Endodermal cell (in vitro differentiated cells): ENCODE measurements around the gene DYRK2. TPM values are rescaled to one million over a fixed set of nuclear protein-coding genes. Genes with fewer than 3 reads are reported as not detected.

Experiments
- DNase-seq: peaks from one replicate; pipeline ENCODE4 v3.0.0-alpha.2; 2017
- H3K27ac ChIP-seq: 2 replicates; pipeline ENCODE4 v1.5.1; 2013; ENCODE audit warnings: mild to moderate bottlenecking, low read depth, low read length, moderate library complexity
- H3K27me3 ChIP-seq: 2 replicates; pipeline ENCODE4 v1.6.1; 2013; ENCODE audit warnings: mild to moderate bottlenecking, low read length, moderate library complexity; ENCODE audit not compliant: insufficient read depth, control insufficient read depth, poor library complexity, severe bottlenecking
- H3K36me3 ChIP-seq: 2 replicates; pipeline ENCODE4 v1.7.0; 2013; ENCODE audit warnings: mild to moderate bottlenecking, low read length, moderate library complexity; ENCODE audit not compliant: control insufficient read depth, insufficient read depth
- H3K4me1 ChIP-seq: one replicate; pipeline ENCODE4 v1.7.0; 2013; ENCODE audit warnings: low read length; ENCODE audit not compliant: control insufficient read depth, insufficient read depth
- H3K4me3 ChIP-seq: 2 replicates; pipeline ENCODE4 v1.5.1; 2013; ENCODE audit warnings: mild to moderate bottlenecking, low read length, moderate library complexity
- H3K9ac ChIP-seq: 2 replicates; pipeline ENCODE4 v1.6.1; 2013; ENCODE audit warnings: mild to moderate bottlenecking, low read length, moderate library complexity; ENCODE audit not compliant: poor library complexity, severe bottlenecking; ENCODE audit errors: extremely low read depth
- H3K9me3 ChIP-seq: 2 replicates; pipeline ENCODE4 v1.6.1; 2013; ENCODE audit warnings: mild to moderate bottlenecking, low read length, moderate library complexity; ENCODE audit not compliant: control insufficient read depth
- H3K27ac Mint-ChIP-seq: 2 replicates; pipeline ENCODE4 v1.8.0; 2020; ENCODE audit warnings: mixed read lengths
- H3K27me3 Mint-ChIP-seq: 2 replicates; pipeline ENCODE4 v1.8.0; 2021; ENCODE audit warnings: mild to moderate bottlenecking, mixed read lengths; ENCODE audit not compliant: insufficient read depth
- H3K36me3 Mint-ChIP-seq: 2 replicates; pipeline ENCODE4 v1.8.0; 2020; ENCODE audit warnings: low read depth, mixed read lengths
- H3K4me1 Mint-ChIP-seq: 2 replicates; pipeline ENCODE4 v1.8.0; 2020; ENCODE audit warnings: mixed read lengths
- H3K4me3 Mint-ChIP-seq: 2 replicates; pipeline ENCODE4 v1.8.0; 2020; ENCODE audit warnings: mild to moderate bottlenecking, moderate library complexity, mixed read lengths
- H3K9me3 Mint-ChIP-seq: 2 replicates; pipeline ENCODE4 v1.8.0; 2020; ENCODE audit warnings: mild to moderate bottlenecking, mixed read lengths
- WGBS, 2 experiments: methylation state at CpG; one replicate each; pipeline versions ENCODE4 v1.1.5 to v1.1.7; 2013; ENCODE audit warnings: missing lambda C conversion rate in 2 of 2, mixed read lengths in 1 of 2; ENCODE audit not compliant: insufficient coverage in 1 of 2, insufficient read length in 1 of 2; 5-methylcytosine and 5-hydroxymethylcytosine counted together
- total RNA-seq, 2 donors: library from RNA; stranded (reverse); fragmentation: NEBNext Ultra II Directional in 1 of 2; extraction: Animal tissue kit (Norgen Biotek cat#: 25700) in 1 of 2; gene quantifications; 2 replicates in 1 of 2; 3 replicates in 1 of 2; pipeline ENCODE4 v1.2.1, GENCODE V29; 2021
- TF ChIP-seq, protein P1 (sequence below): fragments of 200-600 bp; sonication (generic); conservative IDR thresholded peaks from 2 replicates; pipeline ENCODE4 v1.5.0; 2021; ENCODE audit warnings: antibody characterized with exemption, mild to moderate bottlenecking

Gene DYRK2
- total RNA-seq, 2 donors from 2014 or later: 29.5 to 33.2 TPM

DNA sequence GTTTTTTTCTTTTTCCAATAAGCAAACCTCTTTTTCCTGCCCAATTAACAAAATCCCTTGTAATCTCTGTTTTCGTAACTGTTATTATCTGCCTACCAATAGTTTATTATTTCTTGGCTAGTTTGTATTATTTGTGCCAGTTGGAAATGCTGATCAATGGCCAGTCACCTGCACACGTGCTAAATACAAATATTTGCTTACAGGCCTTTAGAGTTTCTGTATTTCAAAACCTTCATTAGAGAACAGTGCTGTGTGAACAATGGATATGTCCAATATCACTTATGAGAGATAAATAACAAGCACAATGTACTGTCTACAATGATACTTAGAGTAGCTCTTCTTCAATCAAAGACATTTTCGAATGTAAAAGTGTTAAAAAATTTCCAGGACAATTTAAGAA is 10.8 kb upstream of the DYRK2 start:
- no peaks in the 10 kb centered on the region for H3K36me3 Mint-ChIP-seq
- TF ChIP-seq, protein P1, sequence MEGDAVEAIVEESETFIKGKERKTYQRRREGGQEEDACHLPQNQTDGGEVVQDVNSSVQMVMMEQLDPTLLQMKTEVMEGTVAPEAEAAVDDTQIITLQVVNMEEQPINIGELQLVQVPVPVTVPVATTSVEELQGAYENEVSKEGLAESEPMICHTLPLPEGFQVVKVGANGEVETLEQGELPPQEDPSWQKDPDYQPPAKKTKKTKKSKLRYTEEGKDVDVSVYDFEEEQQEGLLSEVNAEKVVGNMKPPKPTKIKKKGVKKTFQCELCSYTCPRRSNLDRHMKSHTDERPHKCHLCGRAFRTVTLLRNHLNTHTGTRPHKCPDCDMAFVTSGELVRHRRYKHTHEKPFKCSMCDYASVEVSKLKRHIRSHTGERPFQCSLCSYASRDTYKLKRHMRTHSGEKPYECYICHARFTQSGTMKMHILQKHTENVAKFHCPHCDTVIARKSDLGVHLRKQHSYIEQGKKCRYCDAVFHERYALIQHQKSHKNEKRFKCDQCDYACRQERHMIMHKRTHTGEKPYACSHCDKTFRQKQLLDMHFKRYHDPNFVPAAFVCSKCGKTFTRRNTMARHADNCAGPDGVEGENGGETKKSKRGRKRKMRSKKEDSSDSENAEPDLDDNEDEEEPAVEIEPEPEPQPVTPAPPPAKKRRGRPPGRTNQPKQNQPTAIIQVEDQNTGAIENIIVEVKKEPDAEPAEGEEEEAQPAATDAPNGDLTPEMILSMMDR: no peak
- Histone ChIP-seq H3K27me3 (peaks cover 5% of the 10 kb centered on the region), H3K9me3 (no peaks in the 10 kb centered on the region), H3K4me3 (no peak overlapping the region), H3K9ac (no peak overlapping the region), H3K36me3 (no peaks in the 10 kb centered on the region), H3K27ac (no peak overlapping the region), H3K4me1 (peaks cover 5% of the 10 kb centered on the region)
- H3K27me3 Mint-ChIP-seq: peaks cover 11% of the 10 kb centered on the region
- no peak overlapping the region for H3K27ac Mint-ChIP-seq
- no peak overlapping the region for H3K4me3 Mint-ChIP-seq
- peaks cover 21% of the 10 kb centered on the region for H3K4me1 Mint-ChIP-seq
- no peak for DNase-seq
- peaks cover 3% of the 10 kb centered on the region for H3K9me3 Mint-ChIP-seq
- WGBS, 2 experiments: 85 to 100% methylated on average over 1 to 2 of the region's 3 CpGs

DNA sequence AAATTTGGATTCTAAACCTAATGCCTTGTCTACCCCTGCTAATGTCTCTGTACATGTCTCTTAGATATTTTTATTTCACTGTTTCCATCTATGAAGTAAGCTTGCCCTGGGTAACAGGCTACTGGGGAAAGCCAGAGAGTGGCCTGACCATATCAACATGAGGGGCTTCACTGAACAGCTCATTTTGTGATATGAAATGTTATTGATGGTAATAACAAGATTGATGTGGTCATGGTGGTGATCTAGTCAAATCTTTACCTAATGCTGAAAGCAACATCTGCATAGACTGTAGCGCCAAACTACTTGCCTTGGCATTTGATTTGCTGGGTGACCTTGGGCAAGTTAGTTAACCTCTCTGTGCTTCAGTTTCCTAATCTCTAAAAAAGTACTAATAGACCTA is 9.9 kb upstream of the DYRK2 start:
- Histone ChIP-seq H3K9me3 (no peaks in the 10 kb centered on the region), H3K36me3 (no peaks in the 10 kb centered on the region), H3K9ac (no peak overlapping the region), H3K4me1 (peaks cover 11% of the 10 kb centered on the region), H3K27me3 (peaks cover 5% of the 10 kb centered on the region), H3K27ac (no peak overlapping the region), H3K4me3 (no peak overlapping the region)
- H3K4me3 Mint-ChIP-seq: no peak overlapping the region
- 92 to 100% methylated on average over 1 of the region's 1 CpG for WGBS, 2 experiments
- H3K4me1 Mint-ChIP-seq: peaks cover 16% of the 10 kb centered on the region
- no peaks in the 10 kb centered on the region for H3K36me3 Mint-ChIP-seq
- no peak overlapping the region for H3K27ac Mint-ChIP-seq
- peaks cover 3% of the 10 kb centered on the region for H3K9me3 Mint-ChIP-seq
- DNase-seq: no peak
- TF ChIP-seq, protein P1: no peak
- H3K27me3 Mint-ChIP-seq: peaks cover 8% of the 10 kb centered on the region

DNA sequence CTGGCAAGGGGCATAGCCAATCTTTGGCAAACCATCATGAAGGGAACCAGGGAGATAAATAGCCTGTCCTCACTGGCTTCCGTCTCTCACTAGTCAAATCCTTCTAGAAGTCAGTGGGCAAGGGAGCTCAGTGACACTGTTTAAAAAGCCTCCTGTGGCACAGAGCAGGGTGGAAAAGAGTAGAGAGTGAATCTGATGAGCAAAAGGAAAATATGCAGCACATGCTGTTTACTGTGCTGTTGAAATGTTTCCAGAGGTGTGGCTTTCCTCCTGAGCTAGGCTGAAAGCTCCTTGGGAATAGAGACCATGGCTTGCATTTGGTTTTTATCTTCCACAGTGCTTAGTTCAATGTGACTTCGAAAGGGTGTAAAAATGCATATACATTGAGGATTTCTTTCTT is 7.7 kb upstream of the DYRK2 start:
- WGBS, 2 experiments: 90 to 100% methylated on average over 1 to 2 of the region's 2 CpGs
- Histone ChIP-seq H3K9ac (no peak overlapping the region), H3K36me3 (no peaks in the 10 kb centered on the region), H3K4me3 (no peak overlapping the region), H3K4me1 (peaks cover 11% of the 10 kb centered on the region), H3K27ac (no peak overlapping the region), H3K9me3 (peaks cover 8% of the 10 kb centered on the region), H3K27me3 (peaks cover 5% of the 10 kb centered on the region)
- TF ChIP-seq, protein P1: no peak
- Mint-ChIP-seq H3K36me3 (no peaks in the 10 kb centered on the region), H3K9me3 (peaks cover 4% of the 10 kb centered on the region), H3K27me3 (peaks cover 7% of the 10 kb centered on the region), H3K27ac (no peak overlapping the region), H3K4me1 (peaks cover 10% of the 10 kb centered on the region), H3K4me3 (no peak overlapping the region)
- DNase-seq: no peak
